Testis (tissue), 3 donors: Measurements from ENCODE around the gene SLC41A3. TPM values are rescaled to one million over a fixed set of nuclear protein-coding genes. Genes with fewer than 3 reads are reported as not detected.
"Not testable (repeated sequence)": the region's sequence is repeated elsewhere in the genome, so short reads cannot be mapped to it uniquely, and the experiment has no call there.

Source experiments
- DNase-seq: peaks from one replicate; pipeline ENCODE4 v3.0.0-alpha.2; 2019
- H3K27ac ChIP-seq, 2 donors: fragments of 200-600 bp; sonication (generic); one replicate each; pipeline ENCODE4 v1.5.1; 2019
- H3K27me3 ChIP-seq: fragments of 200-600 bp; sonication (generic); one replicate; pipeline ENCODE4 v1.5.1; 2019
- H3K36me3 ChIP-seq: fragments of 200-600 bp; sonication (generic); one replicate; pipeline ENCODE4 v1.5.1; 2017; ENCODE audit warnings: low read depth; ENCODE audit errors: missing control alignments
- H3K4me1 ChIP-seq: fragments of 200-600 bp; sonication (generic); one replicate; pipeline ENCODE4 v1.5.1; 2019
- H3K4me3 ChIP-seq, 2 donors: fragments of 200-600 bp; sonication (generic); one replicate each; pipeline ENCODE4 v1.5.1; 2017 to 2019
- H3K9me3 ChIP-seq: fragments of 200-600 bp; sonication (generic); one replicate; pipeline ENCODE4 v1.5.1; 2017
- CTCF ChIP-seq, 3 experiments: fragments of 450-650 bp in 2 of 3; fragments of 200-600 bp in 1 of 3; sonication (generic) in 1 of 3; IDR thresholded peaks; one replicate each; pipeline ENCODE4 v1.5.1; 2016 to 2019; ENCODE audit warnings: antibody characterized with exemption in 3 of 3, mild to moderate bottlenecking in 2 of 3, moderate library complexity in 1 of 3
- POLR2A ChIP-seq: fragments of 450-650 bp; IDR thresholded peaks from one replicate; pipeline ENCODE4 v1.6.1; 2017; ENCODE audit warnings: antibody characterized with exemption, mild to moderate bottlenecking, moderate library complexity
- WGBS, 2 donors: methylation state at CpG; one replicate each; pipeline ENCODE4 v1.1.5; 2018; 5-methylcytosine and 5-hydroxymethylcytosine counted together
- intact Hi-C: fragments of 100-400 bp; cut with DNase I; formaldehyde crosslinking; loops from one replicate; pipeline ENCODE4 v1.15.1; 2023; ENCODE audit warnings: low total_unique reads
- polyA plus RNA-seq: library from polyadenylated mRNA; stranded (reverse); fragments of 350-450 nt; fragmentation: Illumina TruSeq; extraction: RNeasy Lipid Tissue Mini Kit (QIAGEN cat#74804); gene quantifications from one replicate; pipeline ENCODE4 v1.2.3, GENCODE V29; 2014; ENCODE audit warnings: low read depth, low replicate concordance; ENCODE audit not compliant: insufficient read depth
- total RNA-seq, 2 donors: library from RNA; depleted of rRNA; stranded (reverse); fragments of >200 nt; gene quantifications; one replicate each; pipeline ENCODE4 v1.2.3, GENCODE V29; 2016

Gene SLC41A3
- total and polyA plus RNA-seq, 3 donors from 2014 or later: 160 to 220 (median 161) TPM

GRCh38 chr3:126078866-126079265, 5.1 kb downstream of the SLC41A3 start:
- H3K9me3 ChIP-seq: no peaks in the 10 kb centered on the region
- peak; percentile 62 for DNase-seq
- no peaks in the 10 kb centered on the region for H3K27me3 ChIP-seq
- H3K4me3 ChIP-seq: no peak overlapping the region
- H3K27ac ChIP-seq: peak overlapping the region; percentile 16 to 41
- peaks cover 26% of the 10 kb centered on the region for H3K4me1 ChIP-seq
- WGBS, 2 donors: 41 to 67% methylated on average over 3 to 4 of the region's 4 CpGs
- no peaks in the 10 kb centered on the region for H3K36me3 ChIP-seq
- intact Hi-C loops: no loop called here
- TF ChIP-seq POLR2A (no peak), CTCF (IDR thresholded peaks at IDR 0.05) (no peak)

GRCh38 chr3:126077754-126078153, 6.2 kb downstream of the SLC41A3 start:
- Histone ChIP-seq H3K9me3 (no peaks in the 10 kb centered on the region), H3K27ac (peak overlapping the region; percentile 16 to 41), H3K27me3 (no peaks in the 10 kb centered on the region), H3K36me3 (no peaks in the 10 kb centered on the region), H3K4me3 (no peak overlapping the region), H3K4me1 (peaks cover 21% of the 10 kb centered on the region)
- intact Hi-C loops: no loop called here
- WGBS, 2 donors: 92 to 95% methylated on average over 10 to 11 of the region's 11 CpGs
- no peak for TF ChIP-seq CTCF (IDR thresholded peaks at IDR 0.05)
- TF ChIP-seq POLR2A: no peak
- DNase-seq: no peak

GRCh38 chr3:126076140-126076539, 7.8 kb downstream of the SLC41A3 start:
- Histone ChIP-seq H3K9me3 (no peaks in the 10 kb centered on the region), H3K4me3 (no peak overlapping the region), H3K27me3 (no peaks in the 10 kb centered on the region), H3K27ac (no peak overlapping the region), H3K4me1 (peaks cover 10% of the 10 kb centered on the region), H3K36me3 (no peaks in the 10 kb centered on the region)
- TF ChIP-seq POLR2A (no peak), CTCF (IDR thresholded peaks at IDR 0.05) (no peak)
- intact Hi-C loops: no loop called here
- DNase-seq: no peak

GRCh38 chr3:126070146-126070545, 13.8 kb downstream of the SLC41A3 start:
- Histone ChIP-seq H3K4me3 (no peak overlapping the region), H3K27ac (peak overlapping the region in 1 of 2 donors; percentile 46), H3K9me3 (no peaks in the 10 kb centered on the region), H3K4me1 (peaks cover 16% of the 10 kb centered on the region), H3K36me3 (no peaks in the 10 kb centered on the region), H3K27me3 (no peaks in the 10 kb centered on the region)
- DNase-seq: no peak
- 63 to 68% methylated on average over 10 of the region's 10 CpGs for WGBS, 2 donors
- TF ChIP-seq POLR2A (no peak), CTCF (IDR thresholded peaks at IDR 0.05) (no peak)
- intact Hi-C loops: no loop called here

GRCh38 chr3:126067959-126068358, 16.0 kb downstream of the SLC41A3 start:
- TF ChIP-seq CTCF (IDR thresholded peaks at IDR 0.05) (no peak), POLR2A (no peak)
- no peak overlapping the region for H3K4me3 ChIP-seq
- WGBS, 2 donors: 95 to 97% methylated on average over 3 to 8 of the region's 8 CpGs
- no peak overlapping the region for H3K27ac ChIP-seq
- H3K27me3 ChIP-seq: no peaks in the 10 kb centered on the region
- peaks cover 16% of the 10 kb centered on the region for H3K4me1 ChIP-seq
- H3K36me3 ChIP-seq: no peaks in the 10 kb centered on the region
- no peak for DNase-seq
- intact Hi-C loops: no loop called here
- H3K9me3 ChIP-seq: no peaks in the 10 kb centered on the region

GRCh38 chr3:126066676-126067075, 17.2 kb downstream of the SLC41A3 start:
- H3K4me1 ChIP-seq: peaks cover 16% of the 10 kb centered on the region
- DNase-seq, intact Hi-C loops, H3K4me3 ChIP-seq, H3K27me3 ChIP-seq, H3K9me3 ChIP-seq, H3K27ac ChIP-seq, H3K36me3 ChIP-seq: not testable (repeated sequence)
- 80 to 90% methylated on average over 6 of the region's 6 CpGs for WGBS, 2 donors
